Measurements from ENCODE around the gene E2F4. TPM values are rescaled to one million over a fixed set of nuclear protein-coding genes. Genes with fewer than 3 reads are reported as not detected.

E2F4 gene
- total and polyA plus RNA-seq, 2 of the 13 experiments (the other 11 are each of a cell fraction or from before 2014, with no cell fraction given) = 84.8 to 91.2 TPM

GRCh38 chr16:67170949-67171649 lies 20.9 kb upstream of the E2F4 start (continued):
- no peak for TF ChIP-seq ZNF570 (CRISPR knock-in tag; IDR thresholded peaks at IDR 0.05; ENCODE audit: borderline replicate concordance)
- no peak for TF ChIP-seq DNMT1 (CRISPR knock-in tag; IDR thresholded peaks at IDR 0.05)
- no peak for TF ChIP-seq PRMT3 (CRISPR knock-in tag; IDR thresholded peaks at IDR 0.05; ENCODE audit: borderline replicate concordance, low read depth)
- TF ChIP-seq ZNF205 (CRISPR knock-in tag; IDR thresholded peaks at IDR 0.05) = peak; percentile 35; the same call in 1 of the 2 replicates
- no peak for TF ChIP-seq RNF2 (conservative IDR thresholded peaks at IDR 0.05; ENCODE audit: low read depth)
- TF ChIP-seq HDAC2 (CRISPR knock-in tag; IDR thresholded peaks at IDR 0.05) = peak; percentile 51; the same call in 1 of the 2 replicates
- TF ChIP-seq NFE2 (CRISPR knock-in tag; IDR thresholded peaks at IDR 0.05) = no peak
- no peak for TF ChIP-seq NFYB (CRISPR knock-in tag; IDR thresholded peaks at IDR 0.05)
- TF ChIP-seq TAF1 (CRISPR knock-in tag; IDR thresholded peaks at IDR 0.05) = no peak; the same call in 1 of the 2 replicates
- no peak for TF ChIP-seq ZNF326 (CRISPR knock-in tag; IDR thresholded peaks at IDR 0.05; ENCODE audit: borderline replicate concordance)
- no peak for TF ChIP-seq ZNF180 (CRISPR knock-in tag; IDR thresholded peaks at IDR 0.05; ENCODE audit: borderline replicate concordance, low read depth)
- no peak for TF ChIP-seq JDP2 (CRISPR knock-in tag; IDR thresholded peaks at IDR 0.05; ENCODE audit: borderline replicate concordance)
- 0 out of 2 replicates have a peak, but pooled peaks have one; percentile 39 for TF ChIP-seq ZNF431 (CRISPR knock-in tag; IDR thresholded peaks at IDR 0.05; ENCODE audit: borderline replicate concordance, low read depth)
- TF ChIP-seq IKZF1 (IDR thresholded peaks at IDR 0.05) = no peak
- no peak for TF ChIP-seq HNF1A (IDR thresholded peaks at IDR 0.05; ENCODE audit: low read depth)
- peak; percentile 58; the same call in 1 of the 2 replicates for TF ChIP-seq HNF1A (CRISPR knock-in tag; IDR thresholded peaks at IDR 0.05; ENCODE audit: borderline replicate concordance)
- TF ChIP-seq NFE2L1 (CRISPR knock-in tag; IDR thresholded peaks at IDR 0.05; ENCODE audit: borderline replicate concordance) = no peak
- TF ChIP-seq ZSCAN5A (CRISPR knock-in tag; IDR thresholded peaks at IDR 0.05; ENCODE audit: borderline replicate concordance) = no peak
- no peak for TF ChIP-seq GLMP (CRISPR knock-in tag; IDR thresholded peaks at IDR 0.05; ENCODE audit: borderline replicate concordance)
- no peak; the same call in 1 of the 2 replicates for TF ChIP-seq IKZF5 (CRISPR knock-in tag; IDR thresholded peaks at IDR 0.05)
- TF ChIP-seq SRSF4 (IDR thresholded peaks at IDR 0.05; ENCODE audit: low read depth, low read length, poor library complexity, severe bottlenecking) = no peak
- TF ChIP-seq ZNF569 (CRISPR knock-in tag; IDR thresholded peaks at IDR 0.05; ENCODE audit: borderline replicate concordance) = no peak
- no peak; the same call in 1 of the 2 replicates for TF ChIP-seq ZNF550 (CRISPR knock-in tag; IDR thresholded peaks at IDR 0.05; ENCODE audit: borderline replicate concordance)
